ENCODE measurements around the gene MPDZ. TPM values are rescaled to one million over a fixed set of nuclear protein-coding genes. Genes with fewer than 3 reads are reported as not detected.

The MPDZ gene
- total RNA-seq, 1 experiment from 2014 or later = 16.6 TPM

DNA sequence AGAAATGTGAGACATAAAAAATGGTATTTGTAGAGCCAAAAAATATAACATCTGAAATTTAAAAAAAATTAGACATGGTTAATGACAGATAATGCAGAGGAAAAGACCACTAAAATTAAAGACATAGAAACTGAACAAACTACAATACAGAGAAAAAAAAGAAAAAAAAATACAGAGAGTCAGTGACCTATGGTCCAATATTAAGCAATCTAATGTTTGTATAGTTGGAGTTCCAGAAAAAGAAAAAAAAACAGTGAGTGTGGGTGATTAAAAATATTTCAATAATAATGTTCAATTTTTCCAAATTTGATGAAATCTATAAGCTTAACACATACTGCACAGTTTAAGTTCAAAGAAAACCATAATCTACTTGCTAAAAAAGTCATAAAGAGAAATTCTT lies 207.6 kb downstream of the MPDZ start:
- intact Hi-C loops (cut with micrococcal nuclease; ENCODE audit: unreplicated experiment) (no loop called here), in situ Hi-C loops (cut with HindIII; ENCODE audit: low pct_unique_long_range_greater_than_20kb, low sequenced_read_pairs) (no loop called here)
- Histone ChIP-seq H3K27me3 (ENCODE audit: control insufficient read depth, insufficient read depth, low read length) (no peaks in the 10 kb centered on the region), H3K9me3 (ENCODE audit: control insufficient read depth, insufficient read depth, low read depth, low read length) (no peaks in the 10 kb centered on the region), H3K4me1 (ENCODE audit: control insufficient read depth, insufficient read depth, low read length) (no peaks in the 10 kb centered on the region), H3K4me3 (ENCODE audit: low read depth in 2 of 2, low read length in 2 of 2) (no peak overlapping the region), H3K36me3 (ENCODE audit: control insufficient read depth, insufficient read depth, low read length) (no peaks in the 10 kb centered on the region), H3K27ac (ENCODE audit: low read length) (no peak overlapping the region)
- no TSS peak for BruUV-seq (replicated peaks)
- ChIA-PET CTCF (no interaction called here), POLR2A (no interaction called here)
- ATAC-seq (no peak), DNase-seq (ENCODE audit: low read depth, low spot score) (no peak)
- no peak for TF ChIP-seq REST (IDR thresholded peaks at IDR 0.05; ENCODE audit: insufficient read depth in 1 of 2, low read depth in 2 of 2, low read length in 1 of 2)
- TF ChIP-seq SIN3A (IDR thresholded peaks at IDR 0.05; ENCODE audit: borderline replicate concordance, insufficient read depth, low read depth, low read length) = no peak
- no peak for TF ChIP-seq TCF7L2 (IDR thresholded peaks at IDR 0.05; ENCODE audit: low read depth, low read length)
- TF ChIP-seq, protein P1, sequence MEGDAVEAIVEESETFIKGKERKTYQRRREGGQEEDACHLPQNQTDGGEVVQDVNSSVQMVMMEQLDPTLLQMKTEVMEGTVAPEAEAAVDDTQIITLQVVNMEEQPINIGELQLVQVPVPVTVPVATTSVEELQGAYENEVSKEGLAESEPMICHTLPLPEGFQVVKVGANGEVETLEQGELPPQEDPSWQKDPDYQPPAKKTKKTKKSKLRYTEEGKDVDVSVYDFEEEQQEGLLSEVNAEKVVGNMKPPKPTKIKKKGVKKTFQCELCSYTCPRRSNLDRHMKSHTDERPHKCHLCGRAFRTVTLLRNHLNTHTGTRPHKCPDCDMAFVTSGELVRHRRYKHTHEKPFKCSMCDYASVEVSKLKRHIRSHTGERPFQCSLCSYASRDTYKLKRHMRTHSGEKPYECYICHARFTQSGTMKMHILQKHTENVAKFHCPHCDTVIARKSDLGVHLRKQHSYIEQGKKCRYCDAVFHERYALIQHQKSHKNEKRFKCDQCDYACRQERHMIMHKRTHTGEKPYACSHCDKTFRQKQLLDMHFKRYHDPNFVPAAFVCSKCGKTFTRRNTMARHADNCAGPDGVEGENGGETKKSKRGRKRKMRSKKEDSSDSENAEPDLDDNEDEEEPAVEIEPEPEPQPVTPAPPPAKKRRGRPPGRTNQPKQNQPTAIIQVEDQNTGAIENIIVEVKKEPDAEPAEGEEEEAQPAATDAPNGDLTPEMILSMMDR (IDR thresholded peaks at IDR 0.05) = no peak
- TF ChIP-seq POLR2AphosphoS5 (IDR thresholded peaks at IDR 0.05; ENCODE audit: low read depth, low read length) = no peak

DNA sequence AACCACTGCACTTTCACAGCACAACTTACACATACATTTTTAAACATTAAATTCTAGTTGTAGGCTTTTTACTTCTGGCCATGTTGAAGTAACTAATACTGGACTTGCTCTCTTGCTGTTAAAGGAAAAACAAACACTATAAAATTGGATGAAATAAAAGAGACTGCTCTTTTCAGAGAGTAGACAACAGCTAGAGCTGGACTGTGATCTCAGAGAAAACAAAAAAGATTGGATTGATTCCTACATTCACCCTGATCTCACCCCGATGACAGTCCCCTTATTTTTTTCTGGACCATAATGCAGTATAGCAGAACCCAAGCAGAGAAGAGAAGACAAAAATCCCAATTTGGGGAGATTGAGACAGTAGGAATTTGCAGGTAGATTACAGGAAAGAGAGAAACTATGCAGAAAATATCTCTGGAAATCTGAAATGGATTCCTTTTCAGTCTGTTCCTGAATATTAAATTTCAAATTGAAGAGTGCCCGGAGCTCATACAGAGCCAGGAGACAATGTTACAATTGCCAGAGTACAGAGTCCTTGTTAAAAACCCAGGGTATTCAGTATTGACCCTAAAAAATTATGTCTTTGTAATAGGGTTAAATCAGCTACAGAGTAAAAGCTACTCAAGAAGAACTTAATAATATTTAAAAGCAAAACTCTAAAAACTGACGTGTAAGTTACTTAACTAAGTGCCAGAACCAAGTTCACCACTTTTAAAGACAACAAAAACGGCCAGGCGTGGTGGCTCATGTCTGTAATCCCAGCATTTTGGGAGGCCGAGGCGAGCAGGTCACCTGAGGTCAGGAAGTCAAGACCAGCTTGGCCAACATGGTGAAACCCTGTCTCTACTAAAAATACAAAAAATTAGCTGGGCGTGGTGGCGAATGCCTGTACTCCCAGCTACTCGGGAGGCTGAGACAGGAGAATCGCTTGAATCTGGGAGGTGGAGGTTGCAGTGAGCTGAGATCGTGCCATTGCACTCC lies 208.6 kb downstream of the MPDZ start:
- no peak for DNase-seq (ENCODE audit: low read depth, low spot score)
- in situ Hi-C loops (cut with HindIII; ENCODE audit: low pct_unique_long_range_greater_than_20kb, low sequenced_read_pairs) = no loop called here
- BruUV-seq (replicated peaks) = no TSS peak
- no peak overlapping the region for H3K4me3 ChIP-seq (ENCODE audit: low read depth in 2 of 2, low read length in 2 of 2)
- ChIA-PET CTCF (no interaction called here), POLR2A (no interaction called here)
- intact Hi-C loops (cut with micrococcal nuclease; ENCODE audit: unreplicated experiment) = no loop called here
- no peak for ATAC-seq
- no peak overlapping the region for H3K27ac ChIP-seq (ENCODE audit: low read length)
- no peaks in the 10 kb centered on the region for H3K27me3 ChIP-seq (ENCODE audit: control insufficient read depth, insufficient read depth, low read length)
- H3K4me1 ChIP-seq (ENCODE audit: control insufficient read depth, insufficient read depth, low read length) = no peaks in the 10 kb centered on the region
- H3K9me3 ChIP-seq (ENCODE audit: control insufficient read depth, insufficient read depth, low read depth, low read length) = no peaks in the 10 kb centered on the region
- H3K36me3 ChIP-seq (ENCODE audit: control insufficient read depth, insufficient read depth, low read length) = no peaks in the 10 kb centered on the region
- TF ChIP-seq SIN3A (IDR thresholded peaks at IDR 0.05; ENCODE audit: borderline replicate concordance, insufficient read depth, low read depth, low read length) (no peak), TCF7L2 (IDR thresholded peaks at IDR 0.05; ENCODE audit: low read depth, low read length) (no peak), POLR2AphosphoS5 (IDR thresholded peaks at IDR 0.05; ENCODE audit: low read depth, low read length) (no peak), REST (IDR thresholded peaks at IDR 0.05; ENCODE audit: insufficient read depth in 1 of 2, low read depth in 2 of 2, low read length in 1 of 2) (no peak)
- TF ChIP-seq, protein P1 (IDR thresholded peaks at IDR 0.05) = no peak
